Activated CD4-positive, alpha-beta T cell treated with anti-CD3 and anti-CD28 coated beads for 24 hours (primary cell): ENCODE results near the gene GJA10.

Source experiments
- DNase-seq, 2 donors: peaks; one replicate each; pipeline ENCODE4 v3.0.0-alpha.2; 2020; ENCODE audit warnings: low read depth in 2 of 2

The GJA10 gene

GRCh38 chr6:89917216-89917615 lies 22.9 kb downstream of the GJA10 start:
- DNase-seq: no peak

DNA sequence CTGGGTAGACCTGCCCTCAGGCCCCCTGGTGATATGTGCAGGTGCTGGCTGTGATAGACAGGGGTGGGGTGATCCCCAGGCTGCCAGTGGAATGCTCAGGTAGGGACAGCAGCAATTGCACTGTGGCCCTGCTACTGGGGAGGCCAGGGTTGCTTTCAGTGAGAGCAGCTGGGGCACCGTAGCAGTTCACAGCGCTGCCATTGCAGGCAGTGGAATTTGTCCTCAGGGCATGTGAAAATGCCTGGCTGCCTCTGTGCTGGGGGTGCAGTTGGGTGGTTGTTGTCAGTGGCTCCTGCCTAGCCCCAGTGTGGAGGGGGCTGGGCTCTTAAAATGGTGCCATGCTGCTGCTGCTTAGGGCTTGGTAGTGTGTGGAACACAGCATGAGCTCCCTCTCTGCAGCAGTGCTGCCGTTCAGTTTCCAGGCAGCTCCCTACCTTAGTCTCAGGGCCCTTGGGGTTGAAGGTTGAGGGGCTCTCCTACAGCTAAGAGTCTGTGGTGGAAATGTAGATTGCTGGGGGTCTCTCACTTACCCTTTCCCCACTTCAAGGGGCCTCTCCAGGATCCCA lies 23.6 kb downstream of the GJA10 start:
- DNase-seq: no peak

GRCh38 chr6:89921197-89921596 lies 26.9 kb downstream of the GJA10 start:
- no peak for DNase-seq

DNA sequence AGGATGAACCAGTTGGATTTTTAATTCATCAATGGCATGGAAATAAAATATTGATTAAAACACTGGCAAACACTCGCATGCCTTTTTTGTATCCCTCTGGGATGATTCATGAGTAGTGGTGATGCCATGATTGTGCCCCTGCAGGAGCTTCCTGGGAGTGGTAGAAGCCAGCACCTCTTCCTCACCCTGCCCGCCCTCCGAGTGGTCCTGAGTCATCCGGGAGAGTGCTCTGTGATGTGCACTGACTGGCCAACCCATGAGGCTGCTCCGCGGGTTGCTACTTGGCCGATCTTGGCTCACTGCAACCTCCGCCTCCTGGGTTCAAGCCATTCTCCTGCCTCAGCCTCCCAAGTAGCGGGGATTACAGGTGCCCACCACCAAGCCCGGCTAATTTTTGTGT lies 27.4 kb downstream of the GJA10 start:
- DNase-seq: no peak

- no peak for DNase-seq
These were observed 30.0 kb downstream of the GJA10 start for GRCh38 chr6:89924231-89924630.

DNA sequence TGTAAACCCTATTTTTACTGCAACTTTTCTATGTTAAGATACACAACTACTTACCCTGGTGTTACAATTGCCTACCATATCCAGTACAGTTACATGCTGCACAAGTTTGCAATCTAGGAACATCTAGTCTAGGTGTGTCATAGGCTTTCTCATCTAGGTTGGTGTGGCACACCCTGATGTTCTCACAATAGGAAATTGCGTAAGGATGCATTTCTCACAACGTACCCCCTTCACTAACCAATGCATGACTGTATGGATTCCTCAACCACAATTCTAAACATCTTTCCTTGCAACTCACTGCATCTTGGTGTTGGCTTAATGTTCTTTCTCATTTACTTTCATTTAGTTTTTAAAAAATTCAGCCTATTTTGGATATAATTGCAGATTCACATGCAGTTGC lies 31.6 kb downstream of the GJA10 start:
- no peak for DNase-seq

- DNase-seq: no peak
These were observed 33.0 kb downstream of the GJA10 start for GRCh38 chr6:89927264-89927663.

GRCh38 chr6:89927791-89928550 lies 33.7 kb downstream of the GJA10 start:
- DNase-seq: no peak

DNA sequence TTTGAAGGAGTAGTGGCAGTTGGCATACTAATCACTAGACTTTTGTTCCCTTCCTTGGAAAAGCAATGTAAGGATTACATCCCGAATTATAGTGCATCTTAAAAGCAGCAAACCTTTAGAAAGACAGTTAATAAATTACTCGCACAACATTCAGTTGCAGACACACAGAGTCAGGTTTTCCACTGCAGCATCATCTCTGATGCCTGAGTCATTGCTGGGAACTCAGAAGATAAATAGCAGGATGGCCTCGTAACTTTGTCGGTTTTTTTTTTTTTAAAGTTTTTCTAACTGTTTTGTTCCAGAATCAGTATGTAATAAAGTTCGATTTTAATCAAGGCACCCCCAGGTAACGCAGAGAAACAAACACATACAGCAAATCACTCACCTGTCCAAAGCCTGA lies 34.3 kb downstream of the GJA10 start:
- no peak for DNase-seq

DNA sequence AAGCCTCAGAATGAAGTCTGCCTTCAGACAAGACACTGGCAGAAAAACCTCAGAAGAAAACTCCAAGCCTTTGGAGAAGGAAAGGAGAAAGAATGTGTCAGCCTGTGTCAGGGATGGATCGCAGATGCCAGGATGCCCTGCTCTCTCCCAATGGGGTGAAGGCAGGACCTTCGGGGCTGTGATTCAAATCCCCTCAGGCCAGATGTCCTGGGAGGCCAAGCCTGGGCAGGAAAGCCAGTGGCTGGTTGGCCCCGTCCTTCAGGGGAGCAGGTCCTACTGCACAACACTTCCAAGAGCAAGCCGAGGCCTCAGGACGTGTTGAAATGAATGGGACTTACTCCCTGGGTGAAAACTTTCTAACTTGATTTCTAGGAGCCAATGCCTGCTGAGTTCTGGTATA lies 36.5 kb downstream of the GJA10 start:
- DNase-seq: no peak

- DNase-seq: no peak
These were observed 38.1 kb downstream of the GJA10 start for GRCh38 chr6:89932245-89932802.

GRCh38 chr6:89934685-89935366 lies 40.6 kb downstream of the GJA10 start:
- DNase-seq: no peak

- no peak for DNase-seq
These were observed 41.9 kb downstream of the GJA10 start for GRCh38 chr6:89936177-89936576.

DNA sequence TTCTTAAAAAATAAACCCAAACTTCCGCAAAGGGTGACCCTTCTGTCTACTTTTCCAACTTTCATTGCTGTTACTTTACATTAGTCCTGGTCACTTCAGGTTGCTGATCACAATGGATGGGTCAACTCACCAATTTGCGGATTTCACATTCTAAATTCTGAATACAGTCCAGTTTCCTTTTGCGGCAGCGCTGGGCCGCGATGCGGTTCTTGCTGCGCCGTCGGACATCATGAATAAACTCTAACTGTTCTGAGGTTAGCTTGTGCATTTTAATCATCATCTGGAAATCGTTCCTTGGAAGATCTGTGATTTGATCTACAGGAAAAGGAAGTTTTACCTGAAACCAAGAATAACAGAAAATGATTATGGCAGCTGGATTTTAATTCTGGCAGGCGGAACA lies 43.7 kb downstream of the GJA10 start:
- DNase-seq: no peak

- DNase-seq: no peak
These were observed 44.9 kb downstream of the GJA10 start for GRCh38 chr6:89939144-89939543.

DNA sequence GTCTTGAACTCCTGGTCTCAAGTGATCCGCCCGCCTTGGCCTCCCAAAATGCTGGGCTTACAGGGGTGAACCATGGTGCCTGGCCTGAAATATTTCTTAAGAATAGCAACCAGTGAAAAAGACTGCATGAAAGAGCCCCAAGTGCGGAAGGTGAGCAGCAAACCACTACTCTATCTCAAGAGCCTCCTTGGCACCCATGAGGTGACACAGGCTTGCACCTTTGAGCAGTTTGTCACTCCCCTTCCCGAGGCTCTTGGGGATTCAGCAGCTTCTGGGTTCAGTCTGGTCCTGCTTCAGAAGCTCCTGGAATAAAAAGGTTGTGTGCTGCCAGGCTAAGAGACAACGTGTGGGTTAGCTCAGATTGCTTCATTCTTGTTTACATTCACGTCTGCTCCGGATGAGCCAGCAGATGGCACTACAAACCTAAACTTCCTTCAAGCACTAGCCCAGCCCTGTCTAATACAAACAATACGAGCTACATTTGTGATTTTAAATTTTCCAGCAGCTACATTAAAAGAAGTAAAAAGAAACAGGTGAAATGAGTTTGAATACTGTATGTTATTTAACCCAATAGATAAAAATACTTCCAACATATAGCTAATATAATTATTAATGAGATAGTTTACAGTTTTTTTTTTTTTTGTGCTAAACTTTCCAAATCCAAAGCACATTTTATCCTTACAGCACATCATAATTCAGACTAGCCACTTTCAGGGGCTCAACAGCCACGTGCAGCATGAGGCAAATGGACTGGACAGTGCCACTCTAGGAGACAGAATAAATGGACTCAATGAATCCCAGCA lies 46.2 kb downstream of the GJA10 start:
- peak; percentile 33 to 41 for DNase-seq

DNA sequence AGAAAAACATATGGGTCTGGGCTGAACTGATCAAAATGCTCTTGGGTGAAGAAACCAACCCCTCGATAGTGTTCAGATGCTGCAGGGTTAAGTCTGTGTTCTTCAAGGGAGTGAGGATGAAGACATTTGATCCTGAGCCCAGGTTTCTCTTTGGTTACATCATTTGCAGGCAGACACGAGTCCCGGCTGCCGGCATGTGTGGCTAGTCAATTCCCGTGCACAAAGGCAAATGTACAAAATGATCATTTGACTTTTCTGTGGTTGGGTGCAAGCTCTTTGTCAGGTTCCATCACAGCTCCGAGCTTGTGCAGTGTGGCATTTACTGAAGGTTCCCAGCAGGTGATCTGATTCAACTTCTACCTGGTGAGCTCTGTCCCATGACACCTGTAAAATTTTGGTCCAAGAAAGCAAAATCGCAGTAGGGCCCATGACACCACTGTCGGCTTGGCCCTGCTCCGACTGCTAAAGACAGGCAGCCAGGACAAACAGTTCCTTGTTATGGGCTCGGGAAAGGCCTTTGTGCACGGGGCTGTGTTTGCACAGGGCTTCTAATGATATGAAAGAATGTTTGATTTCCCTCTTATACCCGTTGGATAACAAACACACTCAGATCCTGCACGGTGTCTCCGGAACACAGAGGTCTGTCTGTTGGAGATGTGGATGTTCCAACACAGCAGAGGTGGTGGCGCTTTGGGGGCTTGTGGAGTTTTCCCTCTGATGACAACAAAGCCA lies 46.9 kb downstream of the GJA10 start:
- no peak for DNase-seq

- DNase-seq: no peak
These were observed 47.7 kb downstream of the GJA10 start for GRCh38 chr6:89941763-89942497.

- DNase-seq: no peak
These were observed 48.3 kb downstream of the GJA10 start for GRCh38 chr6:89942601-89943000.

DNA sequence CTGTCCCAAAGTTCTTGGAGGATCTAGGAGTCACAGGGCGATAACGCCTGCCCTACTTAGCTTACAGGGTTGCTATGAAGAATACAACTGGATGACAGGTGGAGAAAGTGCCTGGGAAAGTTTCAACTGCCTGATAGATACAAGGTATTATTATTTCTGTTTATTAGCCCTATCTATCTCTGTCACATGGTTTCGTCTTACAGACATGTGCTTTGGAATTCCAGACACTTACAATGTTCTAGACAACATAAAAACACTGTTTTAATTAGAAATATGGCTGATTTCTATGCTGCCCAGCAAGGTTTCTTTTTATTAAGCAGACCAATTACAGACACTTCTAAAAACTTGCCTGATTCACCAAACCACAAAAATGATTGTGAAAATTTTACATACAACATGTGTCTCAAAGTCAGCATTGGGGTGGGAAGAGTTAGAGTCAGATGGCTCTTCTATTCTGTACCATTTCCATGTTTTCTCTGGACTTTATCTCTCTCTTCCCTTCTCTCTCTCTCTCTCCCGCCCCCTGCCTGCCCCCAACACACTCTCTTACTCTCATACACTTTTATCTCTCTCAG lies 50.0 kb downstream of the GJA10 start:
- no peak for DNase-seq
